ENCODE measurements around the gene PABPC1L.

The PABPC1L gene

DNA sequence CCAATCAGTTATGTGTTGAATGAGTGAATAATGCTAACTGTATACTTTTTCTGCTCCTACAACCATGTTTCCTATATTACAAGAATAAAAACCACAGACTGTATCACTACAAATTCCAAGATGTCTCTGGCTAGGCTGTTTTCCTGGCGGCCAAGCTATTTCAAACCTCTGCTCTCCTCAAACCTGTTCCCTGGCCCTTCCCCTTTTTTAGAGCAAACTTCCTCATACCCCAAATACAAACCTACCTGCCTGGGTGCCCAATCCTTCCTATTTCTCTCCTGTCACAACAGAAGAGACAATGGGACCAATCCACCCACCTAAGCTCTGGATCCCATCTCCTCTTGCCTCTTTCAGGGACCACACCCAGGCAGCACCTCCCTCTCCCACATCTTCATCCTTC is 42.9 kb downstream of the PABPC1L start:
- ChIA-PET CTCF (interaction anchor here (1.5 to 2.5 kb wide), 3 partner anchors 10 to 341 kb away, joined by 3 to 6 read pairs (median 6); no protein-coding TSS in a partner anchor), POLR2A (no interaction called here)
- TF ChIP-seq, protein P1, sequence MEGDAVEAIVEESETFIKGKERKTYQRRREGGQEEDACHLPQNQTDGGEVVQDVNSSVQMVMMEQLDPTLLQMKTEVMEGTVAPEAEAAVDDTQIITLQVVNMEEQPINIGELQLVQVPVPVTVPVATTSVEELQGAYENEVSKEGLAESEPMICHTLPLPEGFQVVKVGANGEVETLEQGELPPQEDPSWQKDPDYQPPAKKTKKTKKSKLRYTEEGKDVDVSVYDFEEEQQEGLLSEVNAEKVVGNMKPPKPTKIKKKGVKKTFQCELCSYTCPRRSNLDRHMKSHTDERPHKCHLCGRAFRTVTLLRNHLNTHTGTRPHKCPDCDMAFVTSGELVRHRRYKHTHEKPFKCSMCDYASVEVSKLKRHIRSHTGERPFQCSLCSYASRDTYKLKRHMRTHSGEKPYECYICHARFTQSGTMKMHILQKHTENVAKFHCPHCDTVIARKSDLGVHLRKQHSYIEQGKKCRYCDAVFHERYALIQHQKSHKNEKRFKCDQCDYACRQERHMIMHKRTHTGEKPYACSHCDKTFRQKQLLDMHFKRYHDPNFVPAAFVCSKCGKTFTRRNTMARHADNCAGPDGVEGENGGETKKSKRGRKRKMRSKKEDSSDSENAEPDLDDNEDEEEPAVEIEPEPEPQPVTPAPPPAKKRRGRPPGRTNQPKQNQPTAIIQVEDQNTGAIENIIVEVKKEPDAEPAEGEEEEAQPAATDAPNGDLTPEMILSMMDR (IDR thresholded peaks at IDR 0.05; ENCODE audit: insufficient read depth, low read length, missing control alignments) = no peak
- H3K4me3 ChIP-seq (ENCODE audit: low read depth, low read length) = no peak overlapping the region
- DNase-seq (ENCODE audit: low read depth, low spot score) = no peak

DNA sequence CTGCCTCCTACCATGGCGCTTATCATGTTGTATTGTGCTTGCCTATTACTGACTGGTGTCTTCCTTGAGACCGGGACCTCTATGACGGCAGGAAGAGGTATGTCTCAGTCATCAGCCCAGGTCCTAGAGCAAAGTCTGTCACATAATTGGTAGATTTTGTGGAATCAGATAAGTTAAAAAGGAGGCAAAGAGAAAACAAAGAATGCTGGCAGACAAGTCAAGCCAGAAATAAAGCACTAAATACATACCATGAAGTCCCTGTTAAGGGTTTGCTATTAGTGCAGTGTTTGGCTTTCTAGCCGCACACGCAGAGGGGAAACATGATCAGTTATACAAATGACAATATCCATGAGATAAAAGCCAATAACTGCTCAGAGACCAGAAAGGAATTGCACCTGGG is 44.4 kb downstream of the PABPC1L start:
- ChIA-PET CTCF (interaction anchor here (0.9 to 2.3 kb wide), 2 partner anchors 14 to 23 kb away, joined by 3 to 6 read pairs; no protein-coding TSS in a partner anchor), POLR2A (no interaction called here)
- DNase-seq (ENCODE audit: low read depth, low spot score) = no peak

DNA sequence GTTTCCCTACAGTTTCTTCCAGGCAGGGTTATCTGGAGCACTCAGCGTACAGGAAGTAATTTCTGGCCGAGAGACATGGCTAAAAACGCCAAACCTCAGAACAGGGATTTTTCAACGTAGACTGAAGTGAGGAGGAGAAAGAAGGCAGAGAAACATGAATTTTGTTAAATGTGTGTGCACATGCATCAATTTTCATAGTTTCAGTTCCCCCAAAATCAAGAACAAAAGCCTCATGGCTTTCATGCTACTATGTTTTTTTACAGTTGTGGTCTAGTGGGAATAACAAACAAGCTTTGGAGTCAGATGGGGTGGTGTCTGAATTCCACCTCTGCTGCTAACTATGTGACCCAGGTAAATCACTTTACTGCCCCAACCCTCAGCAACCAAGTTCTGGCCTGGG is 45.4 kb downstream of the PABPC1L start:
- DNase-seq (ENCODE audit: low read depth, low spot score) = no peak
- H3K4me3 ChIP-seq (ENCODE audit: low read depth, low read length) = no peak overlapping the region
- ChIA-PET CTCF (no interaction called here), POLR2A (no interaction called here)
- TF ChIP-seq, protein P1 (IDR thresholded peaks at IDR 0.05; ENCODE audit: insufficient read depth, low read length, missing control alignments) = no peak

More for the DNA sequence above, 44.4 kb downstream of the PABPC1L start:
- TF ChIP-seq, protein P1 (IDR thresholded peaks at IDR 0.05; ENCODE audit: insufficient read depth, low read length, missing control alignments) = no peak
- H3K4me3 ChIP-seq (ENCODE audit: low read depth, low read length) = no peak overlapping the region

DNA sequence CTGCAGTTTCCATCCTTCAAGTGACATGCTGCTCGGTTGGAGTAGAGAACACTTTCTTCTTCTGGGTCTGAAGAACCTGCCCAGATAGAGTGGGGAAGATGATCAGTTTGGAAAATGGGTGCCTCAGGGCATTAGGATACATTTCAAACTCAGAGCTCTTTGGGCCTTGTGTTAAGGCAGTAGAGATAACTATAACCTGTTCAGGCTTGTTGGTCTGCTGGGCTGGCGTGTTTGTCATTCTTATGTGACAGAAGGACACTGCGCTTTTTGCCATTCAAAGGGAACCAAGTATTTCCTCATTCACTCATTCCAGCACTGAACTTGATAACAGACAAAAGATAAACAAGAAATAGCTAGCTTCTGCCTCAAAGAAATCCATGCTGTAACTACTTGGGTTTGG is 46.5 kb downstream of the PABPC1L start:
- no peak overlapping the region for H3K4me3 ChIP-seq (ENCODE audit: low read depth, low read length)
- ChIA-PET CTCF (interaction anchor here (1.0 to 1.5 kb wide), 3 partner anchors 9 to 275 kb away, joined by 3 to 5 read pairs (median 4); partner anchors contain the start of gene STK4), POLR2A (interaction anchor here (0.7 kb wide), 1 partner anchor 11 kb away, joined by 3 read pairs; no protein-coding TSS in a partner anchor)
- TF ChIP-seq, protein P1 (IDR thresholded peaks at IDR 0.05; ENCODE audit: insufficient read depth, low read length, missing control alignments) = no peak
- DNase-seq (ENCODE audit: low read depth, low spot score) = no peak

DNA sequence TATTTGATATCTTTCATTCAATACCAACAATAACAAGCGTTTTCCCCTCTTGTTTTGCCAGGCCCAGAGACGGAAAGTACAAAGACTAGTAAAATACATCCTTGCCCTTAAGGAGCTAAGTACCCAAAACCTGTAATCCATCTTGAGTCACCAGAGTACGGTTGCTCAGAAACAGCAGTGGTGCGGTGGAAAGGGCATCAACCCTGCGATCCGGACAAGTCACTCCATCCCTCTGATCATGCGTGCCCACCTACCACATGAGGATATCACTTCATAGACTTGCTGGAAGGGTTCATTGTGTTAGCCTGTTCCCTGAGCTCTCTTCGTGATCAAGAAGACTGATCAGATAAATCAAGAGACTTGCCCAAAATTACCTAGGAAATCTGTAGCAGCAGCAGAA is 48.4 kb downstream of the PABPC1L start:
- DNase-seq (ENCODE audit: low read depth, low spot score) = no peak
- no peak overlapping the region for H3K4me3 ChIP-seq (ENCODE audit: low read depth, low read length)
- CTCF ChIA-PET = interaction anchor here (0.6 to 3.2 kb wide), 6 partner anchors 9 to 361 kb away, joined by 3 to 16 read pairs (median 4); no protein-coding TSS in a partner anchor
- TF ChIP-seq, protein P1 (IDR thresholded peaks at IDR 0.05; ENCODE audit: insufficient read depth, low read length, missing control alignments) = no peak
- POLR2A ChIA-PET = interaction anchor here (0.7 kb wide), 1 partner anchor 388 kb away, joined by 3 read pairs; no protein-coding TSS in a partner anchor

DNA sequence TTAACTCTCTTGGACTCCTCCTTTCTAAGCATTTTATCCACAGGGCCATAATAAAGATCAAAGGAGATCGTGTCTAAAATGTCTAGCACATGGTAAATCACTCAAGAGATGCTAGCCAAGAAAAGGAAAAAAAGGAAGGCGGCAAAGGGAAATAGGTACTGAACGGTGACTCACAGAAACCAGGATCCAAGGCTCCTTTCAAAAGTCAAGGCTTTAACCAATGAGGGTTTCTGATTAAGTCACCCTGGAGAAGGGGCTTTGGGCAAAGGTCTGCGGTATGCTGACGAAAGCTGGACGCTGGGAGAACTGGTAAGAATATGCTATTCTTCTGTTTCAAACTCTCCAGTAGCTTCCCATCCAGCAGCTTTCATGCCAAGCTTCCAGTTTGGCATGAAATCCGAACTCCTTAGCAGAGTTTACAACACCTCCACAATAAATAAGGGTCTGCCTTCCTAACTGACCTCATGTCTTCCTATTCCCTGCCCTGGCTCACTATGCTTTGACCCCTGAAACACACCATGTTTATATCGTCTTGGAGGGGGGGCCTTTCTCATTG is 49.3 kb downstream of the PABPC1L start:
- peak overlapping the region; percentile 85 for H3K4me3 ChIP-seq (ENCODE audit: low read depth, low read length)
- POLR2A ChIA-PET = interaction anchor here (2.3 kb wide), 1 partner anchor 8 kb away, joined by 7 read pairs; no protein-coding TSS in a partner anchor
- CTCF ChIA-PET = interaction anchor here (0.9 to 3.2 kb wide), 7 partner anchors 9 to 335 kb away, joined by 3 to 16 read pairs (median 6); no protein-coding TSS in a partner anchor
- TF ChIP-seq, protein P1 (IDR thresholded peaks at IDR 0.05; ENCODE audit: insufficient read depth, low read length, missing control alignments) = no peak
- DNase-seq (ENCODE audit: low read depth, low spot score) = no peak
